Peyer's patch (tissue), 4 donors: Measurements from ENCODE around the gene AGAP2. TPM values are rescaled to one million over a fixed set of nuclear protein-coding genes. Genes with fewer than 3 reads are reported as not detected.

Experiments
- DNase-seq, 3 donors: peaks; one replicate each; pipeline ENCODE4 v3.0.0-alpha.2; 2017 to 2019
- H3K27ac ChIP-seq, 4 donors: fragments of 200-600 bp; sonication (generic); one replicate each; pipeline ENCODE4 v1.5.1; 2016 to 2019
- H3K27me3 ChIP-seq, 2 donors: fragments of 200-600 bp; sonication (generic); one replicate each; pipeline ENCODE4 v1.5.1; 2019
- H3K36me3 ChIP-seq, 3 donors: fragments of 200-600 bp; sonication (generic); one replicate each; pipeline ENCODE4 v1.5.1; 2016 to 2019
- H3K4me1 ChIP-seq, 4 donors: fragments of 200-600 bp; sonication (generic); one replicate each; pipeline ENCODE4 v1.5.1; 2016 to 2019
- H3K4me3 ChIP-seq, 4 donors: fragments of 200-600 bp; sonication (generic); 1 replicate in 3 of 4; 2 replicates in 1 of 4; pipeline ENCODE4 v1.5.1; 2016 to 2019; ENCODE audit warnings: mild to moderate bottlenecking in 1 of 4
- H3K9me3 ChIP-seq, 4 donors: fragments of 200-600 bp; sonication (generic); one replicate each; pipeline ENCODE4 v1.5.1; 2016 to 2019; ENCODE audit warnings: mild to moderate bottlenecking in 1 of 4
- POLR2A ChIP-seq, 2 donors: fragments of 450-650 bp; IDR thresholded peaks; one replicate each; pipeline ENCODE4 v1.5.1; 2017; ENCODE audit warnings: antibody characterized with exemption in 2 of 2, mild to moderate bottlenecking in 2 of 2, moderate library complexity in 2 of 2
- total RNA-seq, 4 donors: library from RNA; depleted of rRNA; stranded (reverse); fragments of >200 nt; gene quantifications; one replicate each; pipeline ENCODE4 v1.1.0, GENCODE V29; 2016
- TF ChIP-seq, protein P1 (sequence below), 6 experiments: fragments of 450-650 bp in 4 of 6; fragments of 200-600 bp in 2 of 6; sonication (generic) in 1 of 6; IDR thresholded peaks; one replicate each; pipeline ENCODE4 v1.5.1; 2017 to 2019; ENCODE audit warnings: antibody characterized with exemption in 6 of 6, mild to moderate bottlenecking in 3 of 6, moderate library complexity in 1 of 6

AGAP2 gene
- total RNA-seq, 4 donors from 2014 or later, result 2.5 to 9.1 (median 3.1) TPM

DNA sequence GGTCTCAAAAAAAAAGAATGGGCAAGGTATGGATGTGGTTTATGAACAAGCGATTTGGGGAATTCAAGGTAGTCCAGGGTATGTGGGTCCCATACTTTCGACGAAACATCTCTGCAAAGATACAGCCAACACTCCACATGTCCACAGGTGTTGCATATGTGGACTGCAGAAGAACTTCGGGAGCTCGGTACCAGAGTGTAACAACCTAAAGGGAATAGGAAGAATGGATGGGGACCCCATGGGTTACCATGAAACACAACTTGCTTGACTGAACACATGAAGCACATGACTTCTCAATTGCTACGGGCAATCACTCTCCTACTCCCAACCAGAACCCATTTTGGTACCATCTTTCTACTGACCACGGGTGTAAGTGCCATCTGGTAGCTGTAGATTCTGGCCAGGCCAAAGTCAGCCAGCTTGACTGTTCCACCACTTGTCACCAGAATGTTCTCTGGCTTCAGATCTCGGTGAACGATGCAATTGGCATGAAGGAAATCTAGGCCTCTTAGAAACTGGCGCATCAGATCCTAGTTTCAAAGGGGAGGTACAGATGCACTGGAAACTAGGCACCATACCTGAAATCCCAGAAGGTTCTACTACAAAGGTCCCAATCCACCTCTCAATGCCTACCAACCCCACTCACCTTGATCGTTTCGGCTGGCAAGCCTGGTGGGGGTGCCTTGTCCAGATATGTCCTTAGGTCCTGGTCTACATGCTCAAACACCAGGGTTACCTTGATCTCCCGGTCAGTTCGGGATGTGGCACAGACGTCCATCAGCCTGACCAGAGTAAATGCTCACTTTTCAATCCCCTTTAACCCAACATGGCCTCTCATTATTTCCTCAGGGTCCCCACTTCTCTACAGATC, 12.3 kb upstream of the AGAP2 start:
- Histone ChIP-seq H3K36me3 (peaks cover 0 to 33% (median 0%) of the 10 kb centered on the region in 3 donors), H3K9me3 (no peaks in the 10 kb centered on the region), H3K4me3 (peak overlapping the region; percentile 49 to 70 (median 60)), H3K27me3 (no peaks in the 10 kb centered on the region), H3K27ac (peak overlapping the region in 1 of 4 donors; percentile 81), H3K4me1 (peaks cover 0 to 26% (median 0%) of the 10 kb centered on the region in 4 donors)
- DNase-seq, result no peak
- TF ChIP-seq, protein P1, sequence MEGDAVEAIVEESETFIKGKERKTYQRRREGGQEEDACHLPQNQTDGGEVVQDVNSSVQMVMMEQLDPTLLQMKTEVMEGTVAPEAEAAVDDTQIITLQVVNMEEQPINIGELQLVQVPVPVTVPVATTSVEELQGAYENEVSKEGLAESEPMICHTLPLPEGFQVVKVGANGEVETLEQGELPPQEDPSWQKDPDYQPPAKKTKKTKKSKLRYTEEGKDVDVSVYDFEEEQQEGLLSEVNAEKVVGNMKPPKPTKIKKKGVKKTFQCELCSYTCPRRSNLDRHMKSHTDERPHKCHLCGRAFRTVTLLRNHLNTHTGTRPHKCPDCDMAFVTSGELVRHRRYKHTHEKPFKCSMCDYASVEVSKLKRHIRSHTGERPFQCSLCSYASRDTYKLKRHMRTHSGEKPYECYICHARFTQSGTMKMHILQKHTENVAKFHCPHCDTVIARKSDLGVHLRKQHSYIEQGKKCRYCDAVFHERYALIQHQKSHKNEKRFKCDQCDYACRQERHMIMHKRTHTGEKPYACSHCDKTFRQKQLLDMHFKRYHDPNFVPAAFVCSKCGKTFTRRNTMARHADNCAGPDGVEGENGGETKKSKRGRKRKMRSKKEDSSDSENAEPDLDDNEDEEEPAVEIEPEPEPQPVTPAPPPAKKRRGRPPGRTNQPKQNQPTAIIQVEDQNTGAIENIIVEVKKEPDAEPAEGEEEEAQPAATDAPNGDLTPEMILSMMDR (IDR thresholded peaks at IDR 0.05), result no peak
- TF ChIP-seq POLR2A (IDR thresholded peaks at IDR 0.05), result no peak

DNA sequence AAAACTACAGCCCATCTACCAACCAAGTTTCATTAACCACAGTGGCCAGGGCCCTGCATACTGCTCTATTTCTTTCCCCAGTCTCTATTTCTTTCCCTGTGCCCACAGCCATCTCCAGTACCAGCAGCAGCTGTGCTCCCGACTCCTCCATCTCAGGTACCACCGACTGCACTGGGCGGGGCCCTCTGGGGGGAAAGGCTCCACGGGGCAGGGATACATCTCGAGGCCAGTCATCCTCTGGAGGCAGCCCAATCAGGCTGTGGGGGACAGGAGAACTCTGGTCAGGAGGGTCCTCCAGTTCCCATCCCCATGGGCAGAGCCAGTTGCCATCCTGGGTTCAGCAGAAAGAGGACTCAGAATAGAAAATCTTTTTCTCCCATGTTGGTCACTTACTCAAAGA, 10.5 kb upstream of the AGAP2 start:
- no peak for DNase-seq
- no peaks in the 10 kb centered on the region for H3K27me3 ChIP-seq
- TF ChIP-seq, protein P1 (IDR thresholded peaks at IDR 0.05), result no peak
- TF ChIP-seq POLR2A (IDR thresholded peaks at IDR 0.05), result no peak
- H3K4me1 ChIP-seq, result peaks cover 0 to 22% (median 0%) of the 10 kb centered on the region in 4 donors
- H3K4me3 ChIP-seq, result no peak overlapping the region
- no peak overlapping the region for H3K27ac ChIP-seq
- peaks cover 0 to 33% (median 0%) of the 10 kb centered on the region in 3 donors for H3K36me3 ChIP-seq
- no peaks in the 10 kb centered on the region for H3K9me3 ChIP-seq

DNA sequence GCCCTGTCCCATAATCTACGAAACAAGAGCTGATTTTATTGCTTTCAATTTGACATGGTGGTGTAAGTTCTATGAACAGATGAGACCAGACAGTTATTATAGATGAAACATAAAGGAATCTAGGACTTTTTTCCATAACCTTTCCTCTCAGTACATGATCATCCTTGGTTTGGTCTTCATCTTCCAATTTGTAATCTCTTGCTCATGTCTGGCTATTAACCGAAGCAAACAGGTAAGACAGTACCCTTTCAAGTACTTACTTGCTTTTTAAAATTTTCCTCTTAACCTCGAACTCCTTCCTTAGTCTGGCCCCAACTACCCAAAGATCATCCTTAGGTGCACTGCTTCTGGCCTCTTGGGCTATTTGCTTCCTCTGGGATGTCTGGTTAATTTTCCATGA, 7.5 kb upstream of the AGAP2 start:
- Histone ChIP-seq H3K36me3 (peaks cover 0 to 33% (median 0%) of the 10 kb centered on the region in 3 donors), H3K27ac (no peak overlapping the region), H3K4me1 (peaks cover 0 to 11% (median 5%) of the 10 kb centered on the region in 4 donors), H3K4me3 (no peak overlapping the region), H3K9me3 (no peaks in the 10 kb centered on the region), H3K27me3 (no peaks in the 10 kb centered on the region)
- no peak for TF ChIP-seq POLR2A (IDR thresholded peaks at IDR 0.05)
- TF ChIP-seq, protein P1 (IDR thresholded peaks at IDR 0.05), result no peak
- no peak for DNase-seq

DNA sequence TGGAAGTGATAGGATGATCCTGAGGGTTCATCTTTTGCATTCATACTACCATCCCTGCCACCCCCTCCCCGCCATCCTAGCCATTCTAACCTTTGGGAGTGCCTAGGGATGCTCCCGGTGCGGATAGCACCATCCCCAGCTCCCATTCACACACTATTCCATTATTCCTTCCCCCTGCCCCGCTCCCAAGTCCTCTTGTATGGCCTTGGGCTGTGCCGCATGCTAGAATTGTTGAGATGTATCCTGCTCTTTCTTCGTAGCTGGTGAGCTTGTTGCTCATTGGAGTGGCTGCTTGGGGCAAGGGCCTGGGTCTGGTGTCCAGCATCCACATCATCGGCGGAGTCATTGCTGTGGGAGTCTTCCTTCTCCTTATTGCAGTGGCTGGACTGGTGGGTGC, 6.9 kb upstream of the AGAP2 start:
- TF ChIP-seq, protein P1 (IDR thresholded peaks at IDR 0.05), result no peak
- no peak for TF ChIP-seq POLR2A (IDR thresholded peaks at IDR 0.05)
- Histone ChIP-seq H3K4me3 (peak overlapping the region; percentile 62 to 85 (median 79)), H3K27me3 (no peaks in the 10 kb centered on the region), H3K9me3 (no peaks in the 10 kb centered on the region), H3K36me3 (peaks cover 0 to 33% (median 0%) of the 10 kb centered on the region in 3 donors), H3K27ac (peak overlapping the region; percentile 85 to 95 (median 95)), H3K4me1 (peaks cover 0 to 9% (median 6%) of the 10 kb centered on the region in 4 donors)
- no peak for DNase-seq

DNA sequence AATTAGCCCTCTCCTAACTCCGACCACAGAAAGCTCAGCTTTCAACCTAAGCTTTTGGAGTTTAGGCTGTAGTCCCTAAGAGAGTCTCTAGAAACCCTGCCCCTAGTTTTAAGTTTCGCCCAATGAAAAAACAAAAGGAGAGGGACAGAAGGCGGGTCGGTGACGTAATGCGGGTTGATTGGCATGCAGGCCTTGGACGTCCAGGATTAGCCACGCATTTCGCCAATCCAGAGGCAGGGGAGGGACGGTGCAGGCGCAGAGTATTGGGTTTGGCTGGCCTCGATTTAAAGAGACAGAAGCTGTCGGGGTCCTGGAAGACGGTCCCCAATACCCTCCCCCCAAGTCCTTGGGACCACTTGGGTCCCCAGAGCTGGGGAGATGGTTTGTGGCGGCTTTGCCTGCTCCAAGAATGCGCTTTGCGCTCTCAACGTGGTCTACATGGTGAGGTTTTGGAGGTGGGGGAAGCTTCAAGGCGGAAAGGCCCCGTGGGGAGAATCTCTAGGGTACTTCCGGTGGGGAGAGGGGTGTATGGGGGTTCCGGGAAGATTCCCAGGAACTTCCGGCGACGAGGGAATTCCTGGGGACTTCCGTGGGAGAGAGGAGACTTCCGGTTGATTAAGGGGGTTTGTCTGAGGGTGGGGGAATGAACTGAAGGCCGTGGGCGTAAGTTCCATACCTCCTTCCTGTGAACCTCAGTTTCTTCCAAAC, 6.4 kb upstream of the AGAP2 start, which contains the start of gene TSPAN31:
Gene TSPAN31 (plus strand): TSS at position 263 of the 708 bp plus-strand sequence. CDS start 116 bp downstream, at position 379.
- Histone ChIP-seq H3K27ac (peak within 1 kb of the TSS; percentile 85 to 95 (median 95)), H3K9me3 (no peaks in the 10 kb centered on the region), H3K4me1 (peaks cover 0 to 15% (median 8%) of the 10 kb centered on the region in 4 donors), H3K36me3 (peaks cover 0 to 33% (median 0%) of the 10 kb centered on the region in 3 donors), H3K27me3 (no peaks in the 10 kb centered on the region), H3K4me3 (peak within 1 kb of the TSS; percentile 62 to 85 (median 79))
- peak; percentile 96 to 99 (median 98) for DNase-seq
- peak; percentile 39 to 58 for TF ChIP-seq POLR2A (IDR thresholded peaks at IDR 0.05)
- TF ChIP-seq, protein P1 (IDR thresholded peaks at IDR 0.05), result peak in 2 of 6 experiments; percentile 19 to 34
